ENCODE data around the gene NSG2.

The NSG2 gene

DNA sequence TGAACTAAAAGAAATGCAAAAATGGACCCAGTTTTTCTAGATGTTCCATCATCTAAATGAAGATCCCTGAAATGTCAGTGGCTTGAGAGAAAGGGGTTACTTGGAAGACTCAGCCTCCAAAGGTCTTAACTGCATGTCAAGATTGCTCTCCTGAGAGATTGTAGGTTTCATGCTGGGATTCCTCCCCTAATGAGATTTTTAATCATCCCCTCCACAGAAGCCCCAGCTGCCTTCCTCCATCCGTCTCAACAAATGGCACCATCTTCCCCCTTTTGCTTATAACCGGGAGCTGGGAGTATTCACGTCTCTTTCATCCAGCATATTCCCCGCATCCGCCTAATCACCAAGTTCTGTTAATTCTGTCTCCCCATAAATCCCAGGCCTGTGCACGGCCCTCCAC lies 104.5 kb downstream of the NSG2 start:
- no peak for DNase-seq (ENCODE audit: low read depth)
- TF ChIP-seq MYC (IDR thresholded peaks at IDR 0.05; ENCODE audit: low read depth, low read length) (no peak), POLR2A (IDR thresholded peaks at IDR 0.05; ENCODE audit: extremely low read depth, insufficient read length) (no peak)
- TF ChIP-seq, protein P1, sequence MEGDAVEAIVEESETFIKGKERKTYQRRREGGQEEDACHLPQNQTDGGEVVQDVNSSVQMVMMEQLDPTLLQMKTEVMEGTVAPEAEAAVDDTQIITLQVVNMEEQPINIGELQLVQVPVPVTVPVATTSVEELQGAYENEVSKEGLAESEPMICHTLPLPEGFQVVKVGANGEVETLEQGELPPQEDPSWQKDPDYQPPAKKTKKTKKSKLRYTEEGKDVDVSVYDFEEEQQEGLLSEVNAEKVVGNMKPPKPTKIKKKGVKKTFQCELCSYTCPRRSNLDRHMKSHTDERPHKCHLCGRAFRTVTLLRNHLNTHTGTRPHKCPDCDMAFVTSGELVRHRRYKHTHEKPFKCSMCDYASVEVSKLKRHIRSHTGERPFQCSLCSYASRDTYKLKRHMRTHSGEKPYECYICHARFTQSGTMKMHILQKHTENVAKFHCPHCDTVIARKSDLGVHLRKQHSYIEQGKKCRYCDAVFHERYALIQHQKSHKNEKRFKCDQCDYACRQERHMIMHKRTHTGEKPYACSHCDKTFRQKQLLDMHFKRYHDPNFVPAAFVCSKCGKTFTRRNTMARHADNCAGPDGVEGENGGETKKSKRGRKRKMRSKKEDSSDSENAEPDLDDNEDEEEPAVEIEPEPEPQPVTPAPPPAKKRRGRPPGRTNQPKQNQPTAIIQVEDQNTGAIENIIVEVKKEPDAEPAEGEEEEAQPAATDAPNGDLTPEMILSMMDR (IDR thresholded peaks at IDR 0.05; ENCODE audit: low read depth, low read length): no peak
- TF ChIP-seq, protein P2, sequence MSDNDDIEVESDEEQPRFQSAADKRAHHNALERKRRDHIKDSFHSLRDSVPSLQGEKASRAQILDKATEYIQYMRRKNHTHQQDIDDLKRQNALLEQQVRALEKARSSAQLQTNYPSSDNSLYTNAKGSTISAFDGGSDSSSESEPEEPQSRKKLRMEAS (IDR thresholded peaks at IDR 0.05; ENCODE audit: low read depth, low read length): no peak
- no peak overlapping the region for H3K4me3 ChIP-seq (ENCODE audit: low read depth, low read length)

DNA sequence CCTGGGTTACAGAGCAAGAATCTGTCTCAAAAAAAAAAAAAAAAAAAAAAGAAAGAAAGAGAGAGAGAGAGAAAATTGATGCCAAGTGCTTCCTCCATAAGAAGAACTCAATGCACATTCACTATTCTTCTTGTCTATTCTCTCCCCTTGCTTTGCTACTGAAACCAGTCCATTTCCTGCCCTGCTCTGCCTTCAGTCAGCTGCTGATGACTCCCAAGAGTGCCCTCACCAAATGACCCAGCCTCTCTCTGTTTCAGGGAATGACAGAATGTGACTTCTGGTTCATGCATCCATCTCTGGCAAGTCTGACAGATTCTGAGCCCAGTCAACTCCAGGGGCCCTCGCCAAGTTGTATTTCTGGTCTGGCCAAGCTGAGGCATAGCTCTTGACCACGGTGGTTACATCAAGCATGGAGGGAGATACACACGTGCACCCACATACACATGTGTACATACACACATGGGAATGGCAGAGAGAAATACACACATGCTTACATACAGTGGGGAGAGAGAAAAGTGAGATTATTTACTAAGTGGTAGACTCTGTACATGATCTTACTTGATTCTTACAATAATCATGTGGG lies 106.2 kb downstream of the NSG2 start:
- TF ChIP-seq, protein P2 (IDR thresholded peaks at IDR 0.05; ENCODE audit: low read depth, low read length): no peak
- TF ChIP-seq MYC (IDR thresholded peaks at IDR 0.05; ENCODE audit: low read depth, low read length): no peak
- TF ChIP-seq, protein P1 (IDR thresholded peaks at IDR 0.05; ENCODE audit: low read depth, low read length): no peak
- TF ChIP-seq POLR2A (IDR thresholded peaks at IDR 0.05; ENCODE audit: extremely low read depth, insufficient read length): no peak
- H3K4me3 ChIP-seq (ENCODE audit: low read depth, low read length): no peak overlapping the region
- DNase-seq (ENCODE audit: low read depth): no peak

DNA sequence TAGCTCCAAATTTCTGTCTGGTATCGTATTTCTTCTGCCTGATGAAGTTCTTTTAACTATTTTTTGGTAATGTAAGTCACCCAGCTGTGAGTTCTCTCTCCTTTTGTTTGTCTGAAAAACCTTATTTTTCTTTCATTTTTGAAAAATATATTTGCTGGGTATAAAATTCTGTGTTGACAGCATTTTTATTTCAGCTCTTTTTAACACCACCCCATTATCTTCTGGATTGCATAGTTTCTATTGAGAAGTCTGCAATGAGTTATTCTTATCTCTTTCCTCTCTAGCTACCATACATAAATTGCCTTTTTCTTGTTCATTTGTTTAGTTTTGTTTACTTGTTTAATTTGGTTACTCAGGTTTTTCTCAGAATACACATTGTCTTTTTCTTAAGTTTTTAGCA lies 109.1 kb downstream of the NSG2 start:
- TF ChIP-seq, protein P1 (IDR thresholded peaks at IDR 0.05; ENCODE audit: low read depth, low read length): no peak
- TF ChIP-seq, protein P2 (IDR thresholded peaks at IDR 0.05; ENCODE audit: low read depth, low read length): no peak
- TF ChIP-seq MYC (IDR thresholded peaks at IDR 0.05; ENCODE audit: low read depth, low read length) (no peak), POLR2A (IDR thresholded peaks at IDR 0.05; ENCODE audit: extremely low read depth, insufficient read length) (no peak)
- no peak overlapping the region for H3K4me3 ChIP-seq (ENCODE audit: low read depth, low read length)
- no peak for DNase-seq (ENCODE audit: low read depth)

DNA sequence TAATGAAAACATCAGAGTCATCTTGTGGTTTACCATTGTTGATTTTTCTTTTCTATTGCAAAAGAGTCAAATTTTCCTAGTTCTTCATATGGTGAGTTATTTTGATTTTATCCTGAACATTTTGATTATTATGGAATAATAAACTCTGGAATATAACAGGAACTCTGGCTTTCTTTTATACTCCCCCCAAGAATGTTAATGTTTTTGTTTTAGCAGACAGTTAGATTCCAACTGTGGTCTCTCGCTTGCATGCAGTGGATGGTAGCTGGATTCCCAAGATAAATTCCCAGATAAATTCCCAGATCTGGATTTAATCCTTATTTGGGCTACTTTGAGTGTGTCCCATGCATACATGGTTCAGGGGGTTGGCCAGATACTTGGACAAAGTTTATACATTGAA lies 109.8 kb downstream of the NSG2 start:
- TF ChIP-seq, protein P1 (IDR thresholded peaks at IDR 0.05; ENCODE audit: low read depth, low read length): no peak
- DNase-seq (ENCODE audit: low read depth): no peak
- no peak overlapping the region for H3K4me3 ChIP-seq (ENCODE audit: low read depth, low read length)

DNA sequence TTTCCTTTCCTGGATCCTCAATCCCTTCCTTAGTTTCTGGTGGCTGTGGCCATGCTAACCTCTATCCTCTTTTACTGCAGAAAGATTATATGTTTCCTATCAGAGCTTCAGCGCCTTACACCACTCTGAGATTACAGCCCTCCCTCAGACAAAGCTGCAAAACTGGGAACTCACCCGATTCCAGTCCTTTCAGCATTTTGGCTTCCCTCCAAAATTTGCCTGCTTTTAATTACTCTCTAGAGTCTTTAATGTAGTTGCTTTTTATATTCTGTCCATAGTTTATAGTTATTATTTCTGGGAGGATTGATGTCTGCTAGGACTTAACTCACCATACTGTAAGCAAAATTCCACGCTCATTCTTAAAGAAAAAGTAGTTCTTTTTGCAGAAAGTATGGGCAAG lies 110.2 kb downstream of the NSG2 start:
- TF ChIP-seq, protein P1 (IDR thresholded peaks at IDR 0.05; ENCODE audit: low read depth, low read length): no peak
- TF ChIP-seq, protein P2 (IDR thresholded peaks at IDR 0.05; ENCODE audit: low read depth, low read length): no peak
- TF ChIP-seq POLR2A (IDR thresholded peaks at IDR 0.05; ENCODE audit: extremely low read depth, insufficient read length): no peak
- no peak for TF ChIP-seq MYC (IDR thresholded peaks at IDR 0.05; ENCODE audit: low read depth, low read length)
- no peak overlapping the region for H3K4me3 ChIP-seq (ENCODE audit: low read depth, low read length)
- DNase-seq (ENCODE audit: low read depth): no peak

DNA sequence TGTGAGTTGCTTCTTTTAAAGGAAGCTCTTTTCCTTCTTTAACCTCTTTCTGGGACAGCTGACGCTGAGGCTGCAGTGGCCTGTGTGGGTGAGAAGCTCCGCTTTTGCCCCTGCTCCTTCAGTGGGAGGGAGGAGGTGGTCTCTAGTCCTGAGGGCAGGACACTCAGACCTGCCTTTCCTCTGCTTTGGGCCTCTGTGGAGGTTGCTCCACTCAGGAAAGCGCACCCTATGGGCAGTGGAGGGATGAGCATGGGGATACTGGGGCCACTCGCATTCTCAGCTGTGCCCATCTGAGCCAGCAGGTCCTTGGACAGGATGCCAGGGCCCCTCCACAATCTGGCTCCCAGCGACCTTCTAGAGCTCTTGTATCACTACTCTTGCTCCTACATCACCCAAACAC lies 111.5 kb downstream of the NSG2 start:
- TF ChIP-seq POLR2A (IDR thresholded peaks at IDR 0.05; ENCODE audit: extremely low read depth, insufficient read length) (no peak), MYC (IDR thresholded peaks at IDR 0.05; ENCODE audit: low read depth, low read length) (no peak)
- TF ChIP-seq, protein P2 (IDR thresholded peaks at IDR 0.05; ENCODE audit: low read depth, low read length): no peak
- TF ChIP-seq, protein P1 (IDR thresholded peaks at IDR 0.05; ENCODE audit: low read depth, low read length): no peak
- H3K4me3 ChIP-seq (ENCODE audit: low read depth, low read length): no peak overlapping the region
- DNase-seq (ENCODE audit: low read depth): no peak
